DOHH2 (cell line): ENCODE results near the gene CCL23.

Source experiments
- H3F3A ChIP-seq: fragments of 200-600 bp; sonication (generic), shearing (Covaris generic); 2 replicates; pipeline ENCODE4 v1.6.0; 2016; ENCODE audit warnings: antibody characterized with exemption, mild to moderate bottlenecking; ENCODE audit not compliant: control insufficient read depth, insufficient read depth
- H3K27ac ChIP-seq: fragments of 200-600 bp; sonication (generic); 2 replicates; pipeline ENCODE4 v1.5.1; 2014; ENCODE audit warnings: low read depth, mild to moderate bottlenecking, low read length, moderate library complexity
- H3K27me3 ChIP-seq: fragments of 200-600 bp; sonication (generic); 2 replicates; pipeline ENCODE4 v1.6.1; 2014; ENCODE audit warnings: mild to moderate bottlenecking, low read length, mixed read lengths; ENCODE audit not compliant: control insufficient read depth
- H3K36me3 ChIP-seq: fragments of 200-600 bp; sonication (generic); 2 replicates; pipeline ENCODE4 v1.6.1; 2014; ENCODE audit warnings: mild to moderate bottlenecking, low read length, moderate library complexity, mixed read lengths; ENCODE audit not compliant: control insufficient read depth
- H3K4me1 ChIP-seq: fragments of 200-600 bp; sonication (generic); 2 replicates; pipeline ENCODE4 v1.6.1; 2014; ENCODE audit warnings: mild to moderate bottlenecking, low read length, mixed read lengths; ENCODE audit not compliant: control insufficient read depth
- H3K4me2 ChIP-seq: fragments of 200-600 bp; sonication (generic); 2 replicates; pipeline ENCODE4 v1.6.0; 2014; ENCODE audit warnings: mild to moderate bottlenecking, low read length, moderate library complexity
- H3K4me3 ChIP-seq: fragments of 200-600 bp; sonication (generic); 2 replicates; pipeline ENCODE4 v1.5.1; 2014; ENCODE audit warnings: mild to moderate bottlenecking, low read length, mixed read lengths
- H3K79me2 ChIP-seq: fragments of 200-600 bp; sonication (generic); 2 replicates; pipeline ENCODE4 v1.6.1; 2014; ENCODE audit warnings: mild to moderate bottlenecking, low read length, mixed read lengths; ENCODE audit not compliant: control insufficient read depth
- H3K9me2 ChIP-seq: fragments of 200-600 bp; sonication (generic); replicated peaks from 2 replicates; pipeline ENCODE4 v1.6.1; 2014; ENCODE audit warnings: mild to moderate bottlenecking, low read length, mixed read lengths; ENCODE audit not compliant: control insufficient read depth
- H3K9me3 ChIP-seq: fragments of 200-600 bp; sonication (generic); 2 replicates; pipeline ENCODE4 v1.6.1; 2014; ENCODE audit warnings: antibody characterized with exemption, low read length, mixed read lengths; ENCODE audit not compliant: control insufficient read depth, insufficient read depth
- H4K20me1 ChIP-seq: fragments of 200-600 bp; sonication (generic); 2 replicates; pipeline ENCODE4 v1.6.0; 2014; ENCODE audit warnings: low read depth, mild to moderate bottlenecking, antibody characterized with exemption, low read length, moderate library complexity; ENCODE audit not compliant: control insufficient read depth, insufficient read depth
- EZH2phosphoT487 ChIP-seq: fragments of 200-600 bp; sonication (generic); IDR thresholded peaks from 2 replicates; pipeline ENCODE4 v1.6.1; 2017; ENCODE audit warnings: borderline replicate concordance, mild to moderate bottlenecking, antibody characterized with exemption, low read length, moderate library complexity, mixed read lengths
- TF ChIP-seq, protein P1 (sequence below): fragments of 200-600 bp; sonication (generic); IDR thresholded peaks from one replicate; pipeline ENCODE4 v1.5.1; 2014; ENCODE audit warnings: antibody characterized with exemption, mild to moderate bottlenecking, low read depth, low read length; ENCODE audit not compliant: poor library complexity, severe bottlenecking

CCL23 gene

GRCh38 chr17:35991075-35991474 lies 26.7 kb downstream of the CCL23 start:
- Histone ChIP-seq H3K36me3 (no peaks in the 10 kb centered on the region), H3K27me3 (no peaks in the 10 kb centered on the region), H3K9me2 (no peaks in the 10 kb centered on the region), H4K20me1 (no peaks in the 10 kb centered on the region), H3K4me3 (no peak overlapping the region), H3K4me1 (no peaks in the 10 kb centered on the region), H3F3A (no peaks in the 10 kb centered on the region), H3K27ac (no peak overlapping the region), H3K4me2 (no peak overlapping the region), H3K9me3 (peaks cover 4% of the 10 kb centered on the region; the same call in 1 of the 2 replicates), H3K79me2 (no peaks in the 10 kb centered on the region)
- TF ChIP-seq, protein P1, sequence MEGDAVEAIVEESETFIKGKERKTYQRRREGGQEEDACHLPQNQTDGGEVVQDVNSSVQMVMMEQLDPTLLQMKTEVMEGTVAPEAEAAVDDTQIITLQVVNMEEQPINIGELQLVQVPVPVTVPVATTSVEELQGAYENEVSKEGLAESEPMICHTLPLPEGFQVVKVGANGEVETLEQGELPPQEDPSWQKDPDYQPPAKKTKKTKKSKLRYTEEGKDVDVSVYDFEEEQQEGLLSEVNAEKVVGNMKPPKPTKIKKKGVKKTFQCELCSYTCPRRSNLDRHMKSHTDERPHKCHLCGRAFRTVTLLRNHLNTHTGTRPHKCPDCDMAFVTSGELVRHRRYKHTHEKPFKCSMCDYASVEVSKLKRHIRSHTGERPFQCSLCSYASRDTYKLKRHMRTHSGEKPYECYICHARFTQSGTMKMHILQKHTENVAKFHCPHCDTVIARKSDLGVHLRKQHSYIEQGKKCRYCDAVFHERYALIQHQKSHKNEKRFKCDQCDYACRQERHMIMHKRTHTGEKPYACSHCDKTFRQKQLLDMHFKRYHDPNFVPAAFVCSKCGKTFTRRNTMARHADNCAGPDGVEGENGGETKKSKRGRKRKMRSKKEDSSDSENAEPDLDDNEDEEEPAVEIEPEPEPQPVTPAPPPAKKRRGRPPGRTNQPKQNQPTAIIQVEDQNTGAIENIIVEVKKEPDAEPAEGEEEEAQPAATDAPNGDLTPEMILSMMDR: no peak
- no peak for TF ChIP-seq EZH2phosphoT487

- Histone ChIP-seq H3K36me3 (no peaks in the 10 kb centered on the region), H4K20me1 (no peaks in the 10 kb centered on the region), H3K4me2 (no peak overlapping the region), H3K27me3 (no peaks in the 10 kb centered on the region), H3K9me2 (no peaks in the 10 kb centered on the region), H3K4me3 (no peak overlapping the region), H3K9me3 (peaks cover 4% of the 10 kb centered on the region; the same call in 1 of the 2 replicates), H3K79me2 (no peaks in the 10 kb centered on the region), H3K4me1 (no peaks in the 10 kb centered on the region), H3K27ac (no peak overlapping the region), H3F3A (no peaks in the 10 kb centered on the region)
- TF ChIP-seq, protein P1: no peak
- TF ChIP-seq EZH2phosphoT487: no peak
Observed at GRCh38 chr17:35988164-35988563, 29.6 kb downstream of the CCL23 start.

DNA sequence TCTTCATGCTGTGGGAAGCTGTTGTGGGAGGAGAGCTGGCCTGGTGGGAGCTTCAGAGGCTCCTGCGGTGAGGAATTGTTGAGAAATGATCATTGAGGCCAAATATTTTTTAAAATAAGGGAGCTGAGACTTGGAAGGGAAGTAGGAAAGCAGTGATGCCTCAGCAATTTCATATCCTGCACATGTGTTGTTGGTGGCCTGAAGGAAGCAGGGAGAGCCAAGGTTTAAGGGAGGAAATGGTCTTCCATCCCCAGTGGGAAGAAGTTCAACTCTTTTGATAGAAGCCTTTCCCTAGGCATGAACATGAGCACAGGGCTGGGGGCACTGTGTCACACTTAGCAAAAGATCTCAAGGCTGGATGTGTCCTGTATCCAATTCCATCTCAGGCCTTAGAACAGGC lies 31.1 kb downstream of the CCL23 start, which contains the start of gene CCL14:
Gene CCL14 (minus strand): TSS at position 87 of the 400 bp plus-strand sequence. CDS start 80 bp downstream, at position 7.
- H3K27ac ChIP-seq: no peak within 1 kb of the TSS
- no peaks in the 10 kb centered on the region for H3K9me2 ChIP-seq
- H4K20me1 ChIP-seq: no peaks in the 10 kb centered on the region
- H3K27me3 ChIP-seq: no peaks in the 10 kb centered on the region
- no peaks in the 10 kb centered on the region for H3K4me1 ChIP-seq
- no peak within 1 kb of the TSS for H3K4me3 ChIP-seq
- no peaks in the 10 kb centered on the region for H3K36me3 ChIP-seq
- no peaks in the 10 kb centered on the region for H3F3A ChIP-seq
- TF ChIP-seq, protein P1: no peak
- TF ChIP-seq EZH2phosphoT487: no peak
- H3K9me3 ChIP-seq: peaks cover 4% of the 10 kb centered on the region; the same call in 1 of the 2 replicates
- H3K4me2 ChIP-seq: no peak within 1 kb of the TSS
- no peaks in the 10 kb centered on the region for H3K79me2 ChIP-seq
